K562 (cell line): Measurements from ENCODE around the gene C2CD2. TPM values are rescaled to one million over a fixed set of nuclear protein-coding genes. Genes with fewer than 3 reads are reported as not detected.

ENCODE experiments used
- ATAC-seq: fragments of 200-7000 bp; cut with Tn5 transposase; 3 replicates; pipeline ENCODE4 v1.9.1; 2020; ENCODE audit warnings: moderate library complexity
- BruUV-seq: library from RNA; stranded (reverse); fragments of 400-500 nt; replicated peaks from 2 replicates; lab custom pipeline; 2021; lab: Mats Ljungman, UMichigan
- CTCF ChIA-PET: fragments of 300-600 bp; formaldehyde crosslinking; extraction: SDS; loops from one replicate; lab custom pipeline; 2021; ENCODE audit warnings: low intra/inter-chr PET ratio; lab: Yijun Ruan, JAX
- POLR2A ChIA-PET: fragments of 300-600, 350-650 bp; sonication (Branson Sonifier 250); formaldehyde crosslinking; extraction: SDS; loops from one replicate; lab custom pipeline; 2021; ENCODE audit warnings: antibody characterized with exemption, inconsistent platforms; lab: Yijun Ruan, JAX
- DNase-seq, 4 experiments: peaks; one replicate each; pipeline versions ENCODE4 v3.0.0 to v3.0.0-alpha.2; 2011 to 2018; ENCODE audit warnings: low spot score in 3 of 4, mixed read lengths in 3 of 4; ENCODE audit errors: extremely low read depth in 1 of 4
- FAIRE-seq: peaks from 2 replicates; lab custom pipeline; 2011; peaks lifted over from hg19 to GRCh38; lab: Jason Lieb, UNC
- H2AFZ ChIP-seq: 2 replicates; pipeline ENCODE4 v1.6.0; 2011; ENCODE audit warnings: low read depth, low read length, control low read depth, inconsistent platforms
- H3K27ac ChIP-seq: fragments of 200-600 bp; 3 replicates; pipeline ENCODE4 v1.8.0; 2011; ENCODE audit warnings: low read depth, mild to moderate bottlenecking, control low read depth, inconsistent platforms, low read length, moderate library complexity, mixed read lengths; ENCODE audit errors: extremely low read depth
- H3K27me3 ChIP-seq, 2 experiments: fragments of 300-600 bp in 1 of 2; 2 replicates in 1 of 2; 3 replicates in 1 of 2; pipeline versions ENCODE4 v1.6.0 to v1.8.0; 2011; ENCODE audit warnings: inconsistent platforms in 2 of 2, low read length in 2 of 2, mild to moderate bottlenecking in 1 of 2, mixed read lengths in 1 of 2, moderate library complexity in 1 of 2; ENCODE audit not compliant: control insufficient read depth in 2 of 2, insufficient read depth in 2 of 2
- H3K36me3 ChIP-seq: fragments of 300-600 bp; 3 replicates; pipeline ENCODE4 v1.8.0; 2011; ENCODE audit warnings: mild to moderate bottlenecking, low read length, inconsistent platforms; ENCODE audit not compliant: control insufficient read depth, insufficient read depth
- H3K4me1 ChIP-seq, 2 experiments: fragments of 200-600 bp in 1 of 2; replicated peaks in 1 of 2; 2 replicates in 1 of 2; 3 replicates in 1 of 2; pipeline versions ENCODE4 v1.5.1 to v1.8.0; 2011; ENCODE audit warnings: inconsistent platforms in 2 of 2, low read length in 2 of 2, mild to moderate bottlenecking in 1 of 2, mixed read lengths in 1 of 2, moderate library complexity in 1 of 2; ENCODE audit not compliant: control insufficient read depth in 2 of 2, insufficient read depth in 2 of 2
- H3K4me2 ChIP-seq: 2 replicates; pipeline ENCODE4 v1.6.1; 2011; ENCODE audit warnings: low read length, control low read depth, inconsistent platforms, mixed read lengths; ENCODE audit not compliant: insufficient read depth
- H3K4me3 ChIP-seq: fragments of 200-600 bp; sonication (generic), shearing (Covaris generic); 2 replicates; pipeline ENCODE4 v1.5.1; 2016; ENCODE audit warnings: control low read depth, inconsistent platforms
- H3K79me2 ChIP-seq: fragments of 200-600 bp; 3 replicates; pipeline ENCODE4 v1.8.0; 2011; ENCODE audit warnings: low read length, inconsistent platforms; ENCODE audit not compliant: control insufficient read depth, insufficient read depth
- H3K9ac ChIP-seq, 2 experiments: 2 replicates each; pipeline versions ENCODE4 v1.6.0 to v1.6.1; 2011; ENCODE audit warnings: low read depth in 2 of 2, low read length in 2 of 2, control low read depth in 1 of 2, inconsistent platforms in 1 of 2, mild to moderate bottlenecking in 1 of 2, mixed read lengths in 1 of 2; ENCODE audit not compliant: insufficient read depth in 1 of 2
- H3K9me1 ChIP-seq: one replicate; pipeline ENCODE4 v1.6.0; 2011; ENCODE audit warnings: inconsistent platforms, mild to moderate bottlenecking, low read length, moderate library complexity; ENCODE audit not compliant: control insufficient read depth, insufficient read depth
- H3K9me3 ChIP-seq: replicated peaks from 2 replicates; pipeline ENCODE4 v1.5.1; 2011; ENCODE audit warnings: low read depth, low read length, inconsistent platforms; ENCODE audit not compliant: control insufficient read depth, insufficient read depth
- H4K20me1 ChIP-seq: replicated peaks from 2 replicates; pipeline ENCODE4 v1.6.1; 2011; ENCODE audit warnings: low read length, inconsistent platforms, mixed read lengths; ENCODE audit not compliant: control insufficient read depth, insufficient read depth
- ASH1L ChIP-seq: fragments of 450-650 bp; IDR thresholded peaks from 2 replicates; pipeline ENCODE4 v1.6.1; 2018; ENCODE audit warnings: borderline replicate concordance, mild to moderate bottlenecking, low read depth; ENCODE audit not compliant: partially characterized antibody
- BRF1 ChIP-seq: IDR thresholded peaks from 3 replicates; pipeline ENCODE4 v1.6.1; 2011; ENCODE audit warnings: borderline replicate concordance, mild to moderate bottlenecking; ENCODE audit not compliant: insufficient read length; ENCODE audit errors: extremely low read depth
- CHD2 ChIP-seq: IDR thresholded peaks from 2 replicates; pipeline ENCODE4 v1.6.1; 2011; ENCODE audit warnings: low read depth, low read length
- ID3 ChIP-seq, 2 experiments: fragments of 250-450 bp in 1 of 2; fragments of 450-650 bp in 1 of 2; sonication (Bioruptor Pico) in 1 of 2; IDR thresholded peaks; 2 replicates each; pipeline versions ENCODE4 v1.6.1 to v1.8.0; 2016 to 2021; ENCODE audit warnings: mild to moderate bottlenecking in 2 of 2, moderate library complexity in 2 of 2, missing compliant biosample characterization in 1 of 2, missing genetic modification characterization in 1 of 2
- IRF2 ChIP-seq: sonication (generic); formaldehyde crosslinking; IDR thresholded peaks from 2 replicates; pipeline ENCODE4 v1.8.1; 2022; ENCODE audit warnings: mild to moderate bottlenecking, missing genetic modification reagents
- MBD1 ChIP-seq: fragments of 250-450 bp; sonication (Bioruptor Pico); IDR thresholded peaks from 2 replicates; pipeline ENCODE4 v1.8.0; 2022; ENCODE audit warnings: inconsistent platforms
- TBP ChIP-seq: optimal IDR thresholded peaks from 2 replicates; pipeline ENCODE3; 2011; ENCODE audit warnings: low read depth, low read length, improper control_type of control experiment
- U2AF2 ChIP-seq: fragments of 200-400 bp; formaldehyde crosslinking; optimal IDR thresholded peaks from 2 replicates; pipeline ENCODE3; 2017; ENCODE audit warnings: low read depth, mild to moderate bottlenecking, low read length
- ZKSCAN1 ChIP-seq: fragments of 150-350 bp; IDR thresholded peaks from 2 replicates; pipeline ENCODE4 v1.6.1; 2016; ENCODE audit warnings: low read depth, low read length
- WGBS: fragments of 100-300 bp; shearing (Covaris generic); methylation state at CpG from one replicate; pipeline ENCODE4 v1.1.6; 2016; ENCODE audit warnings: low coverage, mixed read lengths; ENCODE audit not compliant: insufficient coverage; ENCODE audit errors: missing lambda C conversion rate; 5-methylcytosine and 5-hydroxymethylcytosine counted together
- in situ Hi-C: fragments of 300-500 bp; cut with MboI; formaldehyde crosslinking; loops from 4 replicates; pipeline ENCODE4 v1.15.0; 2018; ENCODE audit warnings: inconsistent platforms, mixed read lengths
- intact Hi-C: fragments of 100-400 bp; cut with micrococcal nuclease; formaldehyde crosslinking; loops from 2 replicates; pipeline ENCODE4 v1.14.2; 2022
- polyA plus RNA-seq, 8 experiments: library from polyadenylated mRNA; depleted of rRNA in 4 of 8; stranded (reverse) in 5 of 8; unstranded in 3 of 8; fragments of >200 nt; fragmentation: Nextera tagmentation in 2 of 8; fragmentation: Illumina TruSeq in 1 of 8; extraction: Ambion mirVana in 2 of 8; extraction: Trizol in 1 of 8; gene quantifications; 2 replicates each; pipeline versions ENCODE4 v1.2.1 to v1.2.3, GENCODE V29; 2011 to 2014; ENCODE audit warnings: inconsistent platforms in 1 of 8, missing spikeins in 1 of 8
- total RNA-seq, 7 experiments: library from RNA; depleted of rRNA in 6 of 7; stranded (reverse); fragments of >200 nt in 6 of 7; fragmentation: Illumina TruSeq in 2 of 7; extraction: Trizol in 2 of 7; gene quantifications; 2 replicates each; pipeline versions ENCODE4 v1.2.1 to v1.2.3, GENCODE V29; 2011 to 2021; ENCODE audit warnings: low replicate concordance in 1 of 7
- TF ChIP-seq, protein P1 (sequence below): sonication (generic); formaldehyde crosslinking; IDR thresholded peaks from 2 replicates; pipeline ENCODE4 v1.8.0; 2023; ENCODE audit warnings: mild to moderate bottlenecking, missing genetic modification reagents

Gene C2CD2
- total and polyA plus RNA-seq, 9 of the 15 experiments (the other 6 are each of a cell fraction or from before 2014, with no cell fraction given): 1.3 to 21.6 (median 12.1) TPM

DNA sequence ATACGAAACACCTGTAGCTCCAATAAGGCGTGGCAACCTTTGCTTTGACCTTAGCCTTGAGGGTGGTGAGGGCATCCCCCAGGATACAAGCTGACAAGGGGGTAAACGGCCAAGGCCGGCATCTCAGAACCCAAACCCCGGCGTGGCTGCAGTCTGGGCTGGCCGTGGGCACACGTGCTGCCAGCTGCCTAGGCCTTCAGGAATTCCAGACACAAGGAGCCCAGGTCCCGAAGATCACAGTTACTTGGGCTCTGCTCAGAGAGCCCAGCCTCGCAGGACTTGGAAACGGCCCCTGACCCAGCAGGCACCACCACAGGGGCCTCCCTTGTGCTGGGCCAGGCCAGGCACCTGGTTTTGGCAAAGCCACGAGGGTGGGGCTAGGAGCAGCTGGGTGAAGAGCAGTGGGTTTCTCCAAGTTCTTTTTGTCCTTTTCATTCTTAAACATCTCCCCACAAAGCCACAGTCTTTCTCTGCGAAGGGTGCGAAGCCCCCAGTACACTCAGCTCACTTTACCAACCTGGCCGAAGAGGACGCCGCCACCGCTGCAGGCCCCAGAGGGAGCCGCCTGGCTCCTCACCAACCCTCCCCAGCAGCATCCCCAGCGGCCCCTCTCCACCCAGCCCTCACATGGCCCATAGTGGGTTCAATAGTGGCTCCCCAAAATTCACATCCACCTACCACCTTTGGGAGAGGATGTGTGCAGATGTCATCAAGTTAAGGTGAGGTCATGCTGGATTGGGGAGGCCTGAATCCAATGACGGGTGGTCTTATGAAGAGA, 101.5 kb downstream of the C2CD2 start:
- Histone ChIP-seq H4K20me1 (no peaks in the 10 kb centered on the region), H3K27ac (no peak overlapping the region), H3K4me1 (peaks cover under 1 to 14% of the 10 kb centered on the region in 2 experiments; a peak in 3 of 5 replicates), H3K9me1 (no peaks in the 10 kb centered on the region), H3K9ac (peak overlapping the region in 1 of 2 experiments; percentile 72; a peak in 2 of 4 replicates), H2AFZ (no peak overlapping the region), H3K9me3 (no peaks in the 10 kb centered on the region), H3K4me3 (no peak overlapping the region), H3K4me2 (no peak overlapping the region), H3K79me2 (no peaks in the 10 kb centered on the region), H3K27me3 (no peaks in the 10 kb centered on the region), H3K36me3 (peaks cover 55% of the 10 kb centered on the region; the same call in 2 of the 3 replicates)
- POLR2A ChIA-PET: no interaction called here
- FAIRE-seq: no peak
- no peak for ATAC-seq
- DNase-seq: no peak
- in situ Hi-C loops (no loop called here), intact Hi-C loops (no loop called here)
- WGBS: 87% methylated on average over 20 of the region's 21 CpGs
- CTCF ChIA-PET: no interaction called here
- no TSS peak for BruUV-seq
- TF ChIP-seq IRF2: no peak
- no peak for TF ChIP-seq ZKSCAN1
- no peak for TF ChIP-seq CHD2
- no peak for TF ChIP-seq ID3 (CRISPR knock-in tag; IDR thresholded peaks at IDR 0.05)
- TF ChIP-seq ID3 (tag; IDR thresholded peaks at IDR 0.05): no peak
- TF ChIP-seq, protein P1, sequence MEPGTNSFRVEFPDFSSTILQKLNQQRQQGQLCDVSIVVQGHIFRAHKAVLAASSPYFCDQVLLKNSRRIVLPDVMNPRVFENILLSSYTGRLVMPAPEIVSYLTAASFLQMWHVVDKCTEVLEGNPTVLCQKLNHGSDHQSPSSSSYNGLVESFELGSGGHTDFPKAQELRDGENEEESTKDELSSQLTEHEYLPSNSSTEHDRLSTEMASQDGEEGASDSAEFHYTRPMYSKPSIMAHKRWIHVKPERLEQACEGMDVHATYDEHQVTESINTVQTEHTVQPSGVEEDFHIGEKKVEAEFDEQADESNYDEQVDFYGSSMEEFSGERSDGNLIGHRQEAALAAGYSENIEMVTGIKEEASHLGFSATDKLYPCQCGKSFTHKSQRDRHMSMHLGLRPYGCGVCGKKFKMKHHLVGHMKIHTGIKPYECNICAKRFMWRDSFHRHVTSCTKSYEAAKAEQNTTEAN (CRISPR knock-in tag): no peak
- TF ChIP-seq MBD1 (CRISPR knock-in tag): no peak
- TF ChIP-seq TBP: no peak
- no peak for TF ChIP-seq ASH1L
- TF ChIP-seq BRF1: no peak
- TF ChIP-seq U2AF2: no peak
